Activated T-cell treated with anti-CD3 and anti-CD28 coated beads, Interleukin-2, amount 50 U/mL, for 4 hours (primary cell): ENCODE measurements around the gene ZNF687. TPM values are rescaled to one million over a fixed set of nuclear protein-coding genes. Genes with fewer than 3 reads are reported as not detected.
A peak's percentile ranks its signal among the peaks of the same experiment; 100 is the strongest.

Source experiments
- ATAC-seq, 2 donors: fragments of 200-7000 bp; cut with Tn5 transposase; one replicate each; pipeline ENCODE4 v1.10.0; 2021
- DNase-seq: peaks from one replicate; pipeline ENCODE4 v3.0.0-alpha.2; 2020
- H3K27me3 Mint-ChIP-seq: one replicate; pipeline ENCODE4 v1.8.0; 2021; ENCODE audit warnings: low read depth, mixed read lengths
- H3K36me3 Mint-ChIP-seq: one replicate; pipeline ENCODE4 v1.8.0; 2022; ENCODE audit warnings: mixed read lengths; ENCODE audit not compliant: insufficient read depth
- H3K4me1 Mint-ChIP-seq: one replicate; pipeline ENCODE4 v1.8.0; 2021; ENCODE audit warnings: low read depth, mixed read lengths
- H3K4me3 Mint-ChIP-seq: one replicate; pipeline ENCODE4 v1.8.0; 2021; ENCODE audit warnings: mild to moderate bottlenecking, moderate library complexity, mixed read lengths
- H3K9me3 Mint-ChIP-seq: one replicate; pipeline ENCODE4 v1.8.0; 2021; ENCODE audit warnings: mixed read lengths
- total RNA-seq, 3 donors: library from RNA; stranded (reverse); gene quantifications; one replicate each; pipeline ENCODE4 v1.2.1, GENCODE V29; 2021

ZNF687 gene
- total RNA-seq: 10 to 100 TPM; 25.3 to 27.5 (median 25.9) TPM

- no peaks in the 10 kb centered on the region for H3K27me3 Mint-ChIP-seq
- H3K4me3 Mint-ChIP-seq: peak within 1 kb of the TSS; percentile 92
- no peaks in the 10 kb centered on the region for H3K9me3 Mint-ChIP-seq
- peak; percentile 96 for DNase-seq
- peaks cover 6% of the 10 kb centered on the region for H3K36me3 Mint-ChIP-seq
- peaks cover 32% of the 10 kb centered on the region for H3K4me1 Mint-ChIP-seq
- ATAC-seq: peak; percentile 91
These were observed at the start of gene ZNF687 for GRCh38 chr1:151281969-151282882. ZNF687 (plus strand) TSS chr1:151282299; CDS start chr1:151286292, 3,993 bp downstream.

GRCh38 chr1:151235235-151235634, 46.9 kb upstream of the ZNF687 start:
- DNase-seq (no peak), ATAC-seq (no peak)
- Mint-ChIP-seq H3K4me1 (no peaks in the 10 kb centered on the region), H3K4me3 (no peak overlapping the region), H3K9me3 (no peaks in the 10 kb centered on the region), H3K27me3 (no peaks in the 10 kb centered on the region), H3K36me3 (peaks cover 37% of the 10 kb centered on the region)

- Mint-ChIP-seq H3K9me3 (no peaks in the 10 kb centered on the region), H3K4me1 (no peaks in the 10 kb centered on the region), H3K36me3 (peaks cover 34% of the 10 kb centered on the region), H3K4me3 (no peak overlapping the region), H3K27me3 (no peaks in the 10 kb centered on the region)
- ATAC-seq (no peak), DNase-seq (no peak)
These were observed 44.2 kb upstream of the ZNF687 start for GRCh38 chr1:151237678-151238466.

DNA sequence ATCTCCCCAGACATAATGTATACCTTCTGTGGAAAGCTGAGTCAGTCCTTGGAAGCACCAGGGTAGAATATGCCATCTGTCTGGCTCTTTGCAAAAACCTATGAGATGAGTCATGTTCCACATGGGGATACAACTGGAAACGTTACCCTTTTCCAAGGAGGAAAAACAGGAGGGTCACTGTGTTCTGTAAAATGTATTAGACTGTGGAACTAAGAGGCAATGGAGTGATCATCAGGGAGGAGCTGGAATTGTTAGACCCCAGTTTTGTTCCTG, 43.7 kb upstream of the ZNF687 start:
- no peak for ATAC-seq
- no peaks in the 10 kb centered on the region for H3K9me3 Mint-ChIP-seq
- no peaks in the 10 kb centered on the region for H3K27me3 Mint-ChIP-seq
- H3K4me3 Mint-ChIP-seq: no peak overlapping the region
- no peaks in the 10 kb centered on the region for H3K4me1 Mint-ChIP-seq
- DNase-seq: no peak
- peaks cover 38% of the 10 kb centered on the region for H3K36me3 Mint-ChIP-seq

DNA sequence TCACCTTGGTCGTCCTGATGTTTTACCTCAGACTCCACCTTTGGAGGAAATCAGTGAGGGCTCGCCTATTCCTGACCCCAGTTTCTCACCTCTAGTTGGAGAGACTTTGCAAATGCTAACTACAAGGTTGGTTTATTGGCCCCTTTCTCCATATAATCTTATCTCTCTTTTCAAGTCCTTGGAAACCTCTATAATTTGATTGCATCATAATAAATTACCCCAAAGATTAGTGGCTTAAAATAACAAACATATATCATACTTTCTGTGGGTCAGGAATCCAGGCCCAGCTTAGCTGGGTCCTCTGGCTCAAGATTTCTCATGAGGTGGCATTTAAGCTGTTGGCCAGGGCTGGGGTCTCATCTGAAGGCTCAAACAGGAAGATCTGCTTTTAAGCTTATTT, 39.7 kb upstream of the ZNF687 start:
- no peak for DNase-seq
- ATAC-seq: no peak
- H3K4me3 Mint-ChIP-seq: no peak overlapping the region
- no peaks in the 10 kb centered on the region for H3K9me3 Mint-ChIP-seq
- no peaks in the 10 kb centered on the region for H3K4me1 Mint-ChIP-seq
- H3K36me3 Mint-ChIP-seq: peaks cover 47% of the 10 kb centered on the region
- H3K27me3 Mint-ChIP-seq: no peaks in the 10 kb centered on the region

DNA sequence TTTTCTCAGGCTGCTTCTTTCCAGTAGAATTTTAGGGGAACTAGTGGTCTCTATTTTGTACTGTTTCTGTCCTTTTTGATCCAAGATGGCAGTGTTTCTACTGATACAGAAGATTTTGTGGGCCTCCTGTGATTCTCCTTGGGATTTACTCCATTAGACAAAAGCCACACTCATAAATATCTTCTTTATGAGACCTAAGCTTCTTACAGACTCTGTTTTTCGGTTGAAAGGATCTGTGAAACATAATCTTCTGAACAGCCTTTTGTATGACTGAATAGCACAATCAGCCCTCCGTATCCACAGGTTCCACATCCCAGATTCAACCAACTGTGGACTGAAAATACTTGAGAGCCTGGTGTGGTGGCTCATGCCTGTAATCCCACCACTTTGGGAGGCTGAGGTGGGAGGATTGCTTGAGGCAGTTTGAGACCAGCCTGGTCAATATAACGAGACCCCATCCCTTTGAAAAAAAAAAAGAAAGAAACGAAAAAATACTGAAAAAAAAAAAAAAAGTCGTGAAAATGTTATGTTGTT, 38.3 kb upstream of the ZNF687 start:
- DNase-seq: no peak
- Mint-ChIP-seq H3K9me3 (no peaks in the 10 kb centered on the region), H3K27me3 (no peaks in the 10 kb centered on the region), H3K36me3 (peaks cover 47% of the 10 kb centered on the region), H3K4me3 (no peak overlapping the region), H3K4me1 (no peaks in the 10 kb centered on the region)
- no peak for ATAC-seq

DNA sequence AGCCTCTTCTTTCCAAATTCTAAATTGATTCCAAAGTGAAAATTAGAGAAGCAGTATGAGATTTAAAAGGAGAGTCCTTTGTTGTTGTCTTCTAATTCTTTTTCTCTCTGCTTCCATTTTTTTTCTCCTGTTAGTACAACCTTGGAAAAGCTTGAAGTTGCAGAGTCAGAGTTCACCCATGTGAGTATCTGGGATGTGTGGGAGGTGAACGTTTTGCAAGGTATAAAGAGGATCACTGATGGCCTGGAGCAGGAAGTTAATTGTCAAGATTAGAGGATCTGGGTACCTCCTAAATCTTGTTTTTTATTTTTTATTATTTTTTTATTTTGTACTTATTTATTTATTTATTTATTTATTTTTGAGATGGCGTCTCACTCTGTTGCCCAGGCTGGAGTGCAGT, 35.3 kb upstream of the ZNF687 start:
- Mint-ChIP-seq H3K36me3 (peaks cover 50% of the 10 kb centered on the region), H3K9me3 (no peaks in the 10 kb centered on the region), H3K27me3 (no peaks in the 10 kb centered on the region), H3K4me1 (no peaks in the 10 kb centered on the region), H3K4me3 (no peak overlapping the region)
- no peak for ATAC-seq
- DNase-seq: no peak

DNA sequence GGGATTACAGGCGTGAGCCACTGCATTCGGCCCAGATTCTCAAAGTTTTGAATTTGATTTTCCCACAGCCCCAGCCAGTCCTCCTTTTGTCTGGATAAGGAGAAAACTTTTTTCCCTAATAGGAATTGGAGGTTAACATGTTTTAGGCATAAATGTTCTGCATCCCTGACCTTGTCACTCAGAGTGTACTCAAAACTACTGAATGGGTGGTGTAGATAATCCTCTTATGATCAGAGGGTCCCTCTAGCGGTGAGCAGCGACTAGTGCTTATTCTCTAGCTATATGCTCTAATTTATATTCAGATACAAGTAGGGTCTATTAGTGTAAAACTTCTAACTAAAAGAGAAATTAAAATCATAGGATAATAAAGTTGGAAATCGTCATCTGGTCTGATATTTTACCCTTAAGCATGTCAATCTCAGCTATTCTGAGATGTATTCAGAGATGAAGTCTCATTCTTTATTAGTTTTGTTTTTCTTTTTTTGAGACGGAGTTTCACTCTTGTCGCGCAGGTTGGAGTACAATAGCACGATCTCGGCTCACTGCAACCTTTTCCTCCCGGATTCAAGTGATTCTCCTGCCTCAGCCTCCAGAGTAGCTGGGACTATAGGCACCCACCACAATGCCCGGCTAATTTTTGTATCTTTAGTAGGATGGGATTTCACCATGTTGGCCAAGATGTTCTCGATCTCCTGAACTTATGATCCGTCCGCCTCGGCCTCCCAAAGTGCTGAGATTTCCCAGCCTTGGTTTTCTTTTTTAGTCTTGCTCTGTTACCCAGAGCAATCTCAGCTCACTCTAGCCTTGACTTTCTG, 30.2 kb upstream of the ZNF687 start:
- Mint-ChIP-seq H3K4me1 (peaks cover 17% of the 10 kb centered on the region), H3K4me3 (no peak overlapping the region), H3K27me3 (no peaks in the 10 kb centered on the region), H3K9me3 (no peaks in the 10 kb centered on the region), H3K36me3 (peaks cover 20% of the 10 kb centered on the region)
- DNase-seq (peak; percentile 56), ATAC-seq (peak; percentile 47 to 49)

DNA sequence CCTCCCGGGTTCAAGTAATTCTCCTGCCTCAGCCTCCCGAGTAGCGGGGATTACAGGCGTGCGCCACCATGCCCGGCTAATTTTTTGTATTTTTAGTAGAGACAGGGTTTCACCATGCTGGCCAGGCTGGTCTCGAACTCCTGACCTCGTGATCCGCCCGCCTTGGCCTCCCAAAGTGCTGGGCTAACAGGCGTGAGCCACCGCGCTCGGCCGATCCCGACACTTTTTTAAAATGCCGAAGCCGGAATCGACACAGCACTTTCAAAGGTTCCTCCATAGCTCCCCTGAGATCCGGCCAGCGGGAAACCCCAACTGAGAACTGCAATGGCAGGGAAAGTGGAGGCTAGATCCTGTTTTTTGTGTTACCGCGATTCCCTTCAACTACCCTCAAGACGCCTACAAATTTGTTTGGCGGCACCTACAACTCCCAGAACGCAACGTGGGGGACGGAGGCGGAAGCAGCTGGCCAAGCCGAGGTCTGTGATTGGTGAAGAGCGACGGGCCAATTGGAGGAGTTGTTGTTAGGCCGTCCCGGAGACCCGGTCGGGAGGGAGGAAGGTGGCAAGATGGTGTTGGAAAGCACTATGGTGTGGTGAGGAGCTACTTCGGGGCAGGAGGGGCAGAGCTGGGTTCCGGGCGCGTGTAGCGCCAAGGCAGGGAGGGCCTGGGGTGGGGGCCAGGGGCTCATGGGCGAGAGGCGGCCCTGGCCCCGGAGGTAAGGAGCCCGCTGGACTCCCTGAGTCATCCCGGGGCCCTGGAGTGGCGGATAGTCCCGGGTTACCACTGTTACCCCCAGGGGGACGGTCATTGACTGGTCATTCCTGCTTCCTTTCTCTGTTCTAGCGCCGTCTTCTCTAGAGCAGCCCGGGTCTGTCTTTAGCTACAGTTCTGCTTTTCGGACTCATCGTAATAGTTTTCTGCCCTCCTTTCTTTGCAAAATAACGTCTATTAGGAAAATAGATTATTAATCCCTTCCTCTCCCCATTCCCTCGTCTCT, 27.6 kb upstream of the ZNF687 start, which contains the start of gene PSMD4:
Gene PSMD4, plus strand, starts transcription at position 518 of the 997 bp plus-strand sequence. Its CDS starts 49 bp downstream, at position 567.
- no peaks in the 10 kb centered on the region for H3K9me3 Mint-ChIP-seq
- peaks cover 32% of the 10 kb centered on the region for H3K4me1 Mint-ChIP-seq
- ATAC-seq: peak; percentile 91 to 93
- H3K4me3 Mint-ChIP-seq: peak within 1 kb of the TSS; percentile 96
- H3K27me3 Mint-ChIP-seq: no peaks in the 10 kb centered on the region
- DNase-seq: peak; percentile 89
- peaks cover 9% of the 10 kb centered on the region for H3K36me3 Mint-ChIP-seq

DNA sequence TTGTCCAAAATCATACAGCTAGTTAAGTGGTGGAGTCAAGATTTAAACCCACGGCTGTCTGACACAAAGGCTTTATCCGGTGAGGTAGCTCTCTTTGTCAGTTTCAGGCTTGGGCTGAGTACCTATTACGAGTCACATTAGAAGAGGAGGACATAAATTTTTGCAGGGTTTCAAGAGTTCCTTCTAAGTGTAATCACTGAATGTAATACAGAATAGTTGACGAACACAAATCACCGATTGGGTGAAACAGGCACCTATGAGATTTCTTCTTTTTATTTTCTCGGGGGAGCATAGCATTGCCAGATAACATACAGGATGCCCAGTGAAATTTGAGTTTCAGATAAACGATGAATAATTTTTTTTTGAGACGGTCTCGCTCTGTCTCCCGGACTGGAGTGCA, 26.7 kb upstream of the ZNF687 start:
- ATAC-seq: peak in 1 of 2 donors; percentile 8
- DNase-seq: no peak
- peaks cover 8% of the 10 kb centered on the region for H3K36me3 Mint-ChIP-seq

DNA sequence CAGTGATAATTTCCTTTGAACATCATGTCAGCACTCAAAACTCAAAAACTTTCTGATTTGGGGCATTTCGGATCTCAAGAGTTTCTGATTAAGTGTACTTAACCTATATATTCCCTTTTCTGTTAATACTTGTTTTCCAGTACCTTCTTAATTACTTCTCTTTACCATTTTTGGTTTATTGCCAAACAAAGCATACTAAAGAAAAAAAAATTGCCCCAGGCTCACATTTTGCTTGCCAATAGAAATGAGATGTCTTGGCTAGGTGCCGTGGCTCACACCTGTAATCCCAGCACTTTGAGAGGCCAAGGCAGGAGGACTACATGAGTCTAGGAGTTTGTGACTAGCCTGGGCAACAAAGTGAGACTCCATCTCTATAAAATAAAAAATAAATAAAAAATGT, 22.7 kb upstream of the ZNF687 start:
- no peak for ATAC-seq
- peaks cover 17% of the 10 kb centered on the region for H3K36me3 Mint-ChIP-seq
- no peak overlapping the region for H3K4me3 Mint-ChIP-seq
- H3K27me3 Mint-ChIP-seq: no peaks in the 10 kb centered on the region
- no peaks in the 10 kb centered on the region for H3K9me3 Mint-ChIP-seq
- H3K4me1 Mint-ChIP-seq: peaks cover 30% of the 10 kb centered on the region
- DNase-seq: no peak

More for the DNA sequence above, 26.7 kb upstream of the ZNF687 start:
- Mint-ChIP-seq H3K4me3 (peak overlapping the region; percentile 96), H3K27me3 (no peaks in the 10 kb centered on the region), H3K4me1 (peaks cover 32% of the 10 kb centered on the region), H3K9me3 (no peaks in the 10 kb centered on the region)

DNA sequence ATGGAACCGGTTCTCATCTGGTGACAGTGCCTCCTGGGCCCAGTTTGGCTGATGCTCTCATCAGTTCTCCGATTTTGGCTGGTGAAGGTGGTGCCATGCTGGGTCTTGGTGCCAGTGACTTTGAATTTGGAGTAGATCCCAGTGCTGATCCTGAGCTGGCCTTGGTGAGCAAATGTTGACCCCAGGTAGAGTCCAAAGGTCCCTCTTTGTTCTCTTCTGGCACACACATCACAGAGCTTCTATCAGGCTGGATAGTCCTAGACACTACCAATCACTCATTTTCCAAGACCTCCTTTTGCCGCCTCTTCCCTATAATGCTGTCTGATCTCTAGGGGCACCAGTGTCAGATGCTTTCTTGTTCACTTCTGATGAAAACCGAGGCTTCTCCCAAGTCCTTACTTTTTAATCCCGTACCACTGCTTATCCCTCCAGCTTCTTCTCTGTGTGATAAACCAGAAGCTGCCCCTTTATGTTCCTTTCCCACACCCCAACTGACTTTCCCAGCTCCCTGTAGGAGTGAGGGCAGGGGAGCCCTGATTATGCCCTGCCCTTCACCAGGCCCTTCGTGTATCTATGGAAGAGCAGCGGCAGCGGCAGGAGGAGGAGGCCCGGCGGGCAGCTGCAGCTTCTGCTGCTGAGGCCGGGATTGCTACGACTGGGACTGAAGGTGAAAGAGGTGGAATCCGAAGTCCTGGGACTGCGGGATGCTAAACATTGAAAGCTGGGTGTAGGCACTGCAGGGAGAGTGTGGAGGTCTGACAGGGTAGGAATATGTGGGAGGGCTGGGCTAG, 16.5 kb upstream of the ZNF687 start:
- ATAC-seq (no peak), DNase-seq (no peak)
- no peaks in the 10 kb centered on the region for H3K9me3 Mint-ChIP-seq
- H3K4me3 Mint-ChIP-seq: no peak overlapping the region
- H3K4me1 Mint-ChIP-seq: no peaks in the 10 kb centered on the region
- H3K27me3 Mint-ChIP-seq: no peaks in the 10 kb centered on the region
- H3K36me3 Mint-ChIP-seq: peaks cover 36% of the 10 kb centered on the region
